ENCODE results near the gene ATXN8OS. TPM values are rescaled to one million over a fixed set of nuclear protein-coding genes. Genes with fewer than 3 reads are reported as not detected.

ATXN8OS gene
- total RNA-seq, 3 donors from 2014 or later, result not detected

DNA sequence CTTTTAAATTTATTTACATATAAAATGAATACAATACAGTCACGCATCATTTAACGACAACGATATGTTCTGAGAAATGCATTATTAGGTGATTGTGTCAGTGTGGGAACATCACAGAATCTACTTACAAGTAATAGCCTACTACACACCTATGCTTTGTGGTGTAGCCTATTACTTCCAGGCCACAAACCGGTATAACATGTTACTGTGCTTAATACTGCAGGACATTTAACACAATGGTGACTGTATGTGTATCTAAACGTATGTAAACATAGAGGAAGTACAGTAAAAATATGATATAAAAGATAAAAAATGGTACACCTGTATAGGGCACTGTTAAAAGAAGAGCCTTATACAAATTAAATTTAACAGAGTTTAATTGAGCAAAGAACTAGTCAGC, 63.1 kb downstream of the ATXN8OS start:
- Mint-ChIP-seq H3K4me3 (no peak overlapping the region), H3K4me1 (ENCODE audit: low read depth) (no peaks in the 10 kb centered on the region), H3K36me3 (ENCODE audit: insufficient read depth) (no peaks in the 10 kb centered on the region), H3K27me3 (ENCODE audit: low read depth) (no peaks in the 10 kb centered on the region), H3K9me3 (peaks cover 19% of the 10 kb centered on the region)
- DNase-seq (no peak), ATAC-seq (no peak)

DNA sequence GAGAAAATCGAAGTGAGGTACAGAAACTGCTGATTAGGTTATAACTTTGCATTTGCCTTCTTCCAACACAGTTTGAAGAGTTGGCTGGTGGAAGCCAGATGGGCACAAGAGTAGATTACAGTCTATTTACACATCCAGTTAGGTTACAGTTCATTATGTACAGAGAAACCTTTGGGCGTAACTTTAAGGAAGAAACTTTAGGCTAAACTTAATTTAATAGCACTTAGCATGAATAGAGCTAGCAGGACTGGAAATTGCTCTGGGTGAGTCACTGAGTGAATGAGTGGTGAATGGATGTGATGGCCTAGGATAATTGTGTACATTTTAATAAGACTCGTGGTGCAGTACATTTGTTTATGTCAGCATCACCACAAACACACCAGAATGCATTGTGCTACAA, 63.5 kb downstream of the ATXN8OS start:
- no peaks in the 10 kb centered on the region for H3K4me1 Mint-ChIP-seq (ENCODE audit: low read depth)
- no peak overlapping the region for H3K4me3 Mint-ChIP-seq
- no peaks in the 10 kb centered on the region for H3K27me3 Mint-ChIP-seq (ENCODE audit: low read depth)
- H3K9me3 Mint-ChIP-seq, result peaks cover 19% of the 10 kb centered on the region
- ATAC-seq (no peak), DNase-seq (no peak)
- no peaks in the 10 kb centered on the region for H3K36me3 Mint-ChIP-seq (ENCODE audit: insufficient read depth)

DNA sequence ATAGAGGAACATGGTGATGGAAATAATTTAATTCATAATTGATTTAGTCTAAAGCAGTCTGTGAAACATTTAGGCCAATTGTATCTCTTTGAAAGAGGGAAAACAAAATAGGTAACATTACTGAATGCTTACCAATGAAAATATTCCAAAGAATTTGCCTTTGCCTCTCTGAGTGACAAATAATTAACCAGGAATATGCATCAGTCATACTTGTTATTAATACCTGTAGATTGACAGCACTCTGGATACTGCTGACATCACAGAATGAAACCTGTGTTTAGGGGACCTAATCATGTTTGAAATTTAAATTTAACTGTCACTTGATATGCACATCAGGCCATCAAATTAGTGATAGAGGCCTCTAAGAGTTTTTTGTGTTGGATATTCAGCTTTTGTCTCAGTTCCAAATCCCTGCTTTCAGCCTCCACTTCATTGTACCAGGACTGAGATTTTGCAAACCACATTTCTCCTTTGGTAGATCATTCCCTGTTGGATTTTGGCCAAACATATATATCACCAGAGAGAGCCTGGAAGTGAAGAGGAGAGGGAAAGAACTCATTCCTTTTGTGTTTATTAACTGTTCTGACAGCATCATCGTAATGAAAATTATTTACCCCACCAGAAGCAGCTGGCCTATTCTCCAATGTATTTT, 65.4 kb downstream of the ATXN8OS start:
- Mint-ChIP-seq H3K27me3 (ENCODE audit: low read depth) (no peaks in the 10 kb centered on the region), H3K4me3 (no peak overlapping the region), H3K9me3 (peaks cover 23% of the 10 kb centered on the region), H3K36me3 (ENCODE audit: insufficient read depth) (no peaks in the 10 kb centered on the region), H3K4me1 (ENCODE audit: low read depth) (no peaks in the 10 kb centered on the region)
- ATAC-seq, result no peak
- DNase-seq, result no peak

DNA sequence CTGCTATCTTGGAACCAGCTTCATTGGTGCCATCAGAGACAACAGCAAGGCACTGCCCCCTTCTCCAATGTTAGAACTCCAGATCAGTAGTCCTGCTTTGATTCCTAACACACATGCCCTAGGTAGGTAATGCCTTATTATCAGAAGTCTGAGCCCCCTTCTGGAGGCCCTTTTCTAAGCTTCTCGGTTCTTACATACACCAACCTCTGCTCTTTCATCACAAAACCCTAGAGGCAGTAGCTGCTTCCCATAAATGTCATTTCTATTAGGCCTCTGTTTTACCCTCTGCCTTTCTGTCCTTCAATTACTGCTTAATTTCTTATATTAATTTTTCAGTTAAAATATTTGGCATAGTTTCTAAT, 66.0 kb downstream of the ATXN8OS start:
- Mint-ChIP-seq H3K27me3 (ENCODE audit: low read depth) (no peaks in the 10 kb centered on the region), H3K9me3 (peaks cover 18% of the 10 kb centered on the region), H3K4me3 (no peak overlapping the region), H3K36me3 (ENCODE audit: insufficient read depth) (no peaks in the 10 kb centered on the region), H3K4me1 (ENCODE audit: low read depth) (no peaks in the 10 kb centered on the region)
- DNase-seq (no peak), ATAC-seq (no peak)

DNA sequence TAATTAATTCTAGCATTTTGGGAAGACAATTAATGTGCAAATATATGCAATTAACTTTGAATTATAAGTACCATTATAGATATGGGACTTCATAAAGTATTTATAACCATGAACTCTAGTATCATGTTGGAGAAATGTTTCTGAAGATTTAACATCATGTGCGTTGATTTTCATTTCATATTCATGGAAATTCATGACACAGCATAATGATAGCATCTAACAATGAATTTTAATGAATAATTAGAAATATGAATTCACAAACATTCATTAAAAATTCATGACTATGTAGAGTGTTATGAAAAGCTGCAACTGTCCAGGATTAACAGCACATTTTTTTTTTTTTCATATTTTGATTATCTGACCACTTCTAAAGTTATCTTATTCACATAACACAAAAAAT, 70.7 kb downstream of the ATXN8OS start:
- Mint-ChIP-seq H3K36me3 (ENCODE audit: insufficient read depth) (no peaks in the 10 kb centered on the region), H3K4me1 (ENCODE audit: low read depth) (no peaks in the 10 kb centered on the region), H3K27me3 (ENCODE audit: low read depth) (no peaks in the 10 kb centered on the region), H3K9me3 (peaks cover 15% of the 10 kb centered on the region), H3K4me3 (no peak overlapping the region)
- no peak for ATAC-seq
- no peak for DNase-seq

Other genes with a start within 250 kb of the ATXN8OS start
- gene KLHL1, start 626 bp downstream of the ATXN8OS start, total RNA-seq, result not detected